Embryonic facial prominence (tissue), 1 donor: ENCODE measurements around the gene XXYLT1.
"Not testable (repeated sequence)": the region's sequence is repeated elsewhere in the genome, so short reads cannot be mapped to it uniquely, and the experiment has no call there.

Experiments used
- DNase-seq: peaks from one replicate; pipeline ENCODE4 v3.0.0-alpha.2; 2016; ENCODE audit errors: extremely low spot score

Gene XXYLT1

DNA sequence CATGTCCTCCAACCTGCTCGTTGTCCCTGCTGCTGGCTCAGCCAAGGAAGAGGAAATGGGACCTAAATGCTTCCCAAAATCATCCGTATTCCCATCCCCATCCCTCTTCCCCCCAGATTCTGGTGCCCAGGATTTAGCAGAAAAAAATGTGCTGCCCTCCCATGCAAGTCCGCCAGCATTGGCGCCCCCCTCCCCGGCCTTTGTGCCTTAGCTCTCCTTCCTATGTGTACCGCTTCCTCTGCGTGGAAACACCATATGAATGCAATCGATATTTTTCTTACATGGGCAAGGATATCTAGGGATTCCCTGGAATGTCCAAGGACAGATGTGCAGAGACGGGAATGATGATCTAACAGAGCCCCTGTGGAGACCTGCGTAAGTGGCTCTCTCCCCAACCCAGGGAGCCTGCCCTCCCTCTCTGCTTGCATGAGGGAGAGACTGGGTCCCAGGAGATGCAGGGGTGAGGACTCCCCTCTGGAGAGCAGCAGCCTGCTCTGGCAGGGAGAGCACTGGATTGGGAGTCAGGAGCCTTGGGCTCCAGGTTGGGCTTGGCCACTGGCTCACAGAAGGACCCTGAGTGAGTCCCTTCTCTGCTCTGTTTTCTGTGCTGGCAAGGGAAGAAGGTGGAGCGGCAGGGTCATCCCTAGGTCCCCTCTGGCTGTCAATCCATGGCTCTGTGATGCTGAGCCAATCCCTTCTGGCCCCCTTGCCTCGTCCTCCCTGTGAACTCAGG is 227.2 kb downstream of the XXYLT1 start:
- DNase-seq, result no peak

- no peak for DNase-seq
Observed at GRCh38 chr3:195042743-195043606, 228.0 kb downstream of the XXYLT1 start.

DNA sequence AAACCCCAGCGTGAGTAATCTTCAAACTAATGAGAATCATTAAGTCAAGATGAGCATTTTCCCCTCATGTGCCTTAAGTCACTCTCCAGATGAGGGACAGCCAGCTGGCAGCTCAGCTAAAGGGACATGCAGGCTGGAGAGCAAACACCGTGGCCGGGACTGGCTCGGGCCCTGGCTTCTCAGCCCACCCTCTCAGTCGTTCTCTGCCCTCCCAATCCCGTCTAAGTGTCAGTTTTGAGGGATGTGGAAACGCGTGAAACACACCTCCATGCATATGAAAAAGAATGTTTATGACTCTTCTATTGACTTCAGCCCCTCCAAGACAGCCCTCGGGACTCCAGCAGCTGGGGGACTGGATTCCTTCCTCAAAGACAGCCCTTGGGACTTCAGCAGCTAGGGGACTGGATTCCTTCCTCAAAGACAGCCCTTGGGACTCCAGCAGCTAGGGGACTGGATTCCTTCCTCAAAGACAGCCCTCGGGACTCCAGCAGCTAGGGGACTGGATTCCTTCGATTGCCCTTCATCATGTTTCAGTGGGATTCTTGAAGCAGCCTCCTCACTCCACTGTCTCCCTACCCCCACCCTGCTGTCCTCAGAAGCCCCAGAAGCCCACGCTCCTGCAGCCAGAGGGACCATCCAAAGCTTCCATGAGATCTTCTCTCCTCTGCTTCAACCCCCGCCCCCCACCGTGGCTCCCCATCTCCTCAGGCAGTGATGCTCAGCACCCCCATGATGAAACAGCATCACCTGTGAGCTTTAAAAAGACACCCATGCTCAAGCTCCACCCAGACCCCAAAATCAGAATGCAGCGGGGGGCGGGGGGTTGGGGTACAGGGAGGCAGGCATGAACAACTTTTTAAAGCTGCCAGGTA is 228.9 kb downstream of the XXYLT1 start:
- no peak for DNase-seq

DNA sequence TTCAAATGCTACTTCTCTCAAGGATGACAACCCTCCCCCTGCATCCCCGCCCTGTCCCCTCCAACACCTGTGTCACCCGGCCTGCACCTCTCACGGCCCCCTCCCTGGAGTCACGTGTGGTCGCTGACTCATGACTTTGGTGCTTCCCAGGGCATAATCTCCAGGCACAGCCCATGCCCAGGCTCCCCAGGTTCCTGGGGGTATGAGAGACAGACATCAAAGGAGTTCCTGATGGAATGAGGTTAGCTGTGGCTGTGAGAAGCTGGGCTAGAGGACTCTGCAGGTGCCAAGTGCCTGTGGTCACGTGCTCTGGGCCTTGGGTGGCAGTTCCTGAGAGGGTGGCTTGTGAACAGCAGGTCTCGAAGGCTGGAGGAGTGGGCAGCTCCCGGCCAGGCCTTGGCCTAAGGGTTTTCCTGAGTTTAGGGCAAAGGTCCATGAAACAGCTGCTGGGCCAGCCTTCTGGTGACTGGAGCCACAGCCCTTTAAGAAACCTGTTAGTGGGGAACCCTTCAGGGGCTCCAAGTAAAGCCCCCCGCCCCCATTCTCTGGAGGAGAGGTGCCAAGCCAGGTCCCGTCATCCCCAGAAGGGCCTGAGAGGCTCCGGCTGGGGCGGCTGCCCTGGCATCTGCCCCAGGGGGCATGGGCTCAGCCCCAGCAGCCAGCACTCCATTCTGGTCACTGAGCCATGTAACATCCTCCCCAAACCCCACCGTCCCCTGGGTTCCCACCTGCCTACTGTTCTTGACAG is 230.0 kb downstream of the XXYLT1 start:
- DNase-seq, result no peak

DNA sequence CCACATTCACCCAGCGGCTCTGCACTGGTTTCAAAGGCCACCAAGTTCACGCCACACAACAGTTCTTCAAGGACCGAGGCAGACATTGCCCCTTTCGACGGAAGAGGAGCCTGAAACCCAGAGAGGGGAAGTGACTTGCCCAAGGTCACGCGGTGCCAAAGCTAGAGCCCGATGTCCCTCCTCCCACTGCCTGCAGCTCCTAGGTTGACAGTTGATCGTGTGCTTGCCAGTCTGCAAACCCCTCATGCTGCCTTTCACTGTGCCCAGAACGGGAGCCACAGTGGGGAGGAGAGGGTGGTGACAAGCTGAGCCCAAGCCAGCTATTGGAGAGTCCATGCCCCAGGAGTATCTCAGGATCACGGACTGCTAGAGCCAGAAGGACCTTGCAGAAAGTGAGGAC is 230.9 kb downstream of the XXYLT1 start:
- DNase-seq, result no peak

DNA sequence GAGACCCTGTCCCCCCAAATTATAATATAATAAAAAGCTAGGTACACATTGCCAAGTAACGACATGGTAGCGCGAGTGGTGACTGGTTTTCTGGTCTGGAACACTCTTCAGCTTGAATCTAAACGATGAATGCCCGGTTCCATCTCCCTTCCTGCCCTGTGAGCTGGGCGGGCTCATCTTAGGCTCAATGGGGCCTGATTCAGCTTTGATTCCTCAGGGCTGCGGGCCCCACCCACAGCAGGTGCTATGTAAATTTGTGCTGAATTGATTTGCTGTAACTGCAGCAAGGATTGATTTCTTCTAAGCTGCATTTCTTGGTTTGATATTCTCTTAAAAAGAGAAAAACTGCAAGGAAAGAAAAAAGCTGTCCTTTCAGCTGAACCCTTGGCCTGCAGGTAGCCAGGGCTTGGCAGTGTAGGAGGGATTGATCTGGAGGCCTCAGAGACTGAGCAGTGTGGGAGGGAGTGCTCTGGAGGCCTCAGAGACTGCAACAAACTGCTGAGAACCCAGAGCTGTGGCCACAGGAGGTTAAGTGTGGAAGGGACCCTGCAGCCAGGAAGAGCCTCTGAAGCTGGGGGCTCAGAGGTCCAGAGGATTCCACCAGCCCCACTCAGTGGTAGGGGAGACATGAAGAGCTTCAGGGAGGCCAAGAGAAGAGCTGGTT is 231.6 kb downstream of the XXYLT1 start:
- DNase-seq, result no peak

GRCh38 chr3:195038161-195038560 is 232.8 kb downstream of the XXYLT1 start:
- DNase-seq, result no peak

GRCh38 chr3:195037586-195037985 is 233.4 kb downstream of the XXYLT1 start:
- DNase-seq, result not testable (repeated sequence)

GRCh38 chr3:195036974-195037373 is 234.0 kb downstream of the XXYLT1 start:
- no peak for DNase-seq

DNA sequence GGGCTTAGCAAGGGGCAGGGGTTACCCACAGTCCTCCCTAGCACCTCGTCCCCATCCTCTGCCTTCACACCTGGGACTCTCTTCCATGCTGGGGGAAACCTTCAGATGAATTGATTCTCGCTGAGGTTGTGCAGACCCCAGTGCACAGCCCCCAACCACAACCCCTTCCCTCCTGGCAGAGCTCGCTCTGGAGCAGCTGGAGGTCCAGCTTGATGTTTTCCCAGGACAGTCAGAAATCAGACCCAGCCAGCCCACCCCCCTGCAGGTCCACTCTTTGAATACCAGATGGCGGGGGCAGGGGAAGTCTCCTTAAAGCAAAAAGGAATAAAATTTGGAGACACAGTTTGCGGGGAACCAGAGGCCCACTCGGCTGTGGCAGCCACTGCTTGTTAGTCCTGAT is 234.4 kb downstream of the XXYLT1 start:
- DNase-seq, result no peak

DNA sequence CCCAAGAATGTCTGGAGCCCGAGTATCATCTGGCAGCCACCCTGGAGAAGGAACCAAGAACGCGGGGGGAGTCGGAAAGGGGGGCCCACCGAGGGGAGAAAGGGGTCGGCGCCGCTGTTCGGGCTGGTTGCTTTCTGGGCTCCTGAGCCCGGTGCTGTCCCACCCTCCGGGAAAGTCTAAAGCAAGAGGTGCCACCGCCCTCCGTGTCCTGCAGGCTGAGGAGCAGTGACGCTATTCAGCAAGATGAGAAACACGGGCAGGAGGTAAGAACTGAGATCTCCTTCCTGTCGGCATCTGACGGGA is 234.8 kb downstream of the XXYLT1 start:
- no peak for DNase-seq

GRCh38 chr3:195035345-195036202 is 235.4 kb downstream of the XXYLT1 start:
- DNase-seq, result no peak

GRCh38 chr3:195034541-195034940 is 236.4 kb downstream of the XXYLT1 start:
- DNase-seq, result no peak

GRCh38 chr3:195034101-195034500 is 236.9 kb downstream of the XXYLT1 start:
- no peak for DNase-seq

DNA sequence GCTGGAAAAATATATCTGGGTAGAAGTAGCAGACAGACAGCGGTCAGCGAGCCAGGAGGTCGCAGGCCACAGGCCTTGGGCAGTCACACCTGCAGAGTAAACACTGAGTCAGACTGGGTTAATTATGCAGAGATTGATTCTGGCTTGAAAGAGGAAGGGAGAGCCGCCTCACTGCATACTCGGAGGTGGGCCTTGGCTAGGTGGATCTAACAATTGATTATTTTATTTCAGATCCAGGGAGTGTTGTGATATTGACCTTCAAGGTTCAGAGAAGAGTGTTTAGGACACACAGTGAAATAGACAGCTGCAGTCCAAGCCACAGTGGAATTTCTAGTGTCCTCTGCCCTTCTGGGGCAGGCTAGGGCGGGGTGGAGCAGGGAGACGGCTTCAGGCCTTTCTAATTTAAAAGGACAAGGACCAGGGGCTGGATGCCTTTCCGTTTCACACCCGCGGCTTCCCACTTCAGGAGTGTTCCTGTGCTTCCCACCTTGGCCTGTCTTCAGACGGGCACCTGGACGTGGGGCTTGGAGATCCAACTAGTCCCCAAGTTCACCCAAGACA is 237.3 kb downstream of the XXYLT1 start:
- no peak for DNase-seq

DNA sequence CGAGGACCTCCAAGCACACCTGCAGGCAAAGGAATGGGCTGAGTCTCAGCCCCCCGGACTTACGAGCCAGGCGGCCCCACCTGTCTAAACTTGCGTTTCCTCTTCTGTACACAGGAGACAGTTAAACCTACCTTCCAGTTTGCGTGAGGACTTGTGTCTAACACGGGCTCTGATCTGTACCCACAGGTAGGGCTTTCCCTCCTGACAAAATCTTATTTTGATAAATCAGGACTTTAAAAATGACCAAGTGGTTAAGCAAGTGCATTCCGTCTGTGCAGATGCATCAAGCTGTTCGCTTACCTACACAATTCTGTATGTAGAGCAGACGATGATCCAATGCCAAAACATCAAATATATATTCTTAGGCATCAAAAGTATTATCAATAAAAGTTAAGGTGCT is 238.0 kb downstream of the XXYLT1 start:
- no peak for DNase-seq

DNA sequence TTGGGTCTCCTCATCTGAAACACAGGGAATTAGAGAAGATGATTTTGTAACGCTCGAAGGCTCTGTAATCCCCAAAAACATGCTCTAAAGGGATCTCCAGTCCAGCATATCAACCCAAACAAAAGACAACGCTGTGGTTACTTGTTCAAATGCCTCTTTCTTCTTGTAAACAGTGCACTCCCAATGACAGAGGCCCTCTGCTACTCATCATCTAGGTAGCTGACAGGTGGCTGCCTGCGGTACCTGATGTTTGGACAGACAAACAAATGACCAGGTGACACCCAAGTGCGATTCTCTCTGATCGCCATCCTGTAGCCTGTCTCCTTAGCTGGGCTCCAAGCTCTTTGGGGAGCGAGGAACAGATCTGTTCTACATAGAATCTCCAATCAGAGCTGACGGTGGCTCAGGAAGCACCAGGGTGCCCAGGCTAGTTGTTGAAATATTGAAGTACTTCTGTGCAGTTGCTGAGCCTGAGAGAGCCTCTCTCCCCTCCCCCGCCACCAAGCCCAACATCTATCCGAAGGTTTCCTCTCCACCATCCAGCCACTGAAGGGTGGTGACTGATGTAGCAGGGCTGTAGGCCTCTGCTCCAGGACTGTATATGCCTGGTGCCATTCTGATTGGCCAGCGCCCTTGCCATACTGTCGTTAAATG is 238.7 kb downstream of the XXYLT1 start:
- no peak for DNase-seq

- no peak for DNase-seq
Observed at GRCh38 chr3:195031574-195032003, 239.4 kb downstream of the XXYLT1 start.

DNA sequence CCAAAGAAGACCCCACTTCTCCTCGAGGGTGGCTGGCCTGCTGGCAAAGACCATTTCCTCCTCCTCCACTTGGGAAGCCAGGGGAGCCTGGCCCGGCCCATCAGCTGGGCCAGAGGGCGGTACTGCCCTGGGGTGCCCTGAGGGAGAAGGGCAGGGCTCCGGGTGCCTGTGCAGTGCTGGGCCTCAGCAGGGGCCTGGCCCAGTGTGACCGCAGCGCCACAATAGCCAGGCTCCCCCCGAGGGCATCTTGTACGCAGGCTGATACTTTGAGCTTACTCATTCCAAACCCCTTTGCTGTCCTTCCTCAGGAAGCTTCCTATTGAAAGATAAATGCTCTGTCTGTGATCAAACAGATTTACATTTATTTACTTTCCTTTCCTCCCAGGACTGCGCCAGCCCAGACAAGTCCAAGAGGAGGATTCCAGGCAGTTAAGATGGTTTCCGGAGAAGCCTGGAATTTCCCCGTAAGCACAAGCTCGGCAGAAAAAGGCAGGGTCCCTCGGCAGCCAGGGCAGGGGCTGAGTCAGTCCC is 240.1 kb downstream of the XXYLT1 start:
- DNase-seq, result no peak
